Measurements from ENCODE around the gene OBSCN.

OBSCN gene

GRCh38 chr1:228348708-228349467, 141.0 kb downstream of the OBSCN start:
- TF ChIP-seq REST (IDR thresholded peaks at IDR 0.05; ENCODE audit: insufficient read depth in 1 of 2, low read depth in 2 of 2, low read length in 2 of 2) = no peak
- TF ChIP-seq FOXP2 (optimal IDR thresholded peaks at IDR 0.05; ENCODE audit: borderline replicate concordance, extremely low read depth, extremely low read length, insufficient read depth) = no peak
- TF ChIP-seq SIN3A (IDR thresholded peaks at IDR 0.05; ENCODE audit: borderline replicate concordance, insufficient read depth, low read length) = no peak
- TF ChIP-seq TAF1 (IDR thresholded peaks at IDR 0.05; ENCODE audit: borderline replicate concordance, insufficient read depth, low read length) = no peak
- no peak for TF ChIP-seq POLR2AphosphoS5 (IDR thresholded peaks at IDR 0.05; ENCODE audit: low read depth, low read length)

GRCh38 chr1:228349701-228350171, 141.9 kb downstream of the OBSCN start:
- TF ChIP-seq TAF1 (IDR thresholded peaks at IDR 0.05; ENCODE audit: borderline replicate concordance, insufficient read depth, low read length) (no peak), SIN3A (IDR thresholded peaks at IDR 0.05; ENCODE audit: borderline replicate concordance, insufficient read depth, low read length) (no peak), FOXP2 (optimal IDR thresholded peaks at IDR 0.05; ENCODE audit: borderline replicate concordance, extremely low read depth, extremely low read length, insufficient read depth) (no peak), REST (IDR thresholded peaks at IDR 0.05; ENCODE audit: insufficient read depth in 1 of 2, low read depth in 2 of 2, low read length in 2 of 2) (no peak), POLR2AphosphoS5 (IDR thresholded peaks at IDR 0.05; ENCODE audit: low read depth, low read length) (no peak)

GRCh38 chr1:228350179-228350742, 142.4 kb downstream of the OBSCN start:
- TF ChIP-seq SIN3A (IDR thresholded peaks at IDR 0.05; ENCODE audit: borderline replicate concordance, insufficient read depth, low read length) (no peak), TAF1 (IDR thresholded peaks at IDR 0.05; ENCODE audit: borderline replicate concordance, insufficient read depth, low read length) (no peak), FOXP2 (optimal IDR thresholded peaks at IDR 0.05; ENCODE audit: borderline replicate concordance, extremely low read depth, extremely low read length, insufficient read depth) (no peak), REST (IDR thresholded peaks at IDR 0.05; ENCODE audit: insufficient read depth in 1 of 2, low read depth in 2 of 2, low read length in 2 of 2) (no peak), POLR2AphosphoS5 (IDR thresholded peaks at IDR 0.05; ENCODE audit: low read depth, low read length) (no peak)

- no peak for TF ChIP-seq FOXP2 (optimal IDR thresholded peaks at IDR 0.05; ENCODE audit: borderline replicate concordance, extremely low read depth, extremely low read length, insufficient read depth)
- no peak for TF ChIP-seq POLR2AphosphoS5 (IDR thresholded peaks at IDR 0.05; ENCODE audit: low read depth, low read length)
Measured at GRCh38 chr1:228350831-228351781, 143.3 kb downstream of the OBSCN start.

- TF ChIP-seq FOXP2 (optimal IDR thresholded peaks at IDR 0.05; ENCODE audit: borderline replicate concordance, extremely low read depth, extremely low read length, insufficient read depth) (no peak), TAF1 (IDR thresholded peaks at IDR 0.05; ENCODE audit: borderline replicate concordance, insufficient read depth, low read length) (no peak), POLR2AphosphoS5 (IDR thresholded peaks at IDR 0.05; ENCODE audit: low read depth, low read length) (no peak), SIN3A (IDR thresholded peaks at IDR 0.05; ENCODE audit: borderline replicate concordance, insufficient read depth, low read length) (no peak), REST (IDR thresholded peaks at IDR 0.05; ENCODE audit: insufficient read depth in 1 of 2, low read depth in 2 of 2, low read length in 2 of 2) (no peak)
Measured at GRCh38 chr1:228351850-228352249, 144.0 kb downstream of the OBSCN start.
